ENCODE results near the gene COA8.

Gene COA8

GRCh38 chr14:103549361-103550311 is 13.1 kb upstream of the COA8 start:
- DNase-seq, result peak; percentile 47

- DNase-seq, result no peak
These were observed 12.1 kb upstream of the COA8 start for GRCh38 chr14:103550451-103551337.

- no peak for DNase-seq
These were observed 11.4 kb upstream of the COA8 start for GRCh38 chr14:103551338-103551762.

- DNase-seq, result no peak
These were observed 10.5 kb upstream of the COA8 start for GRCh38 chr14:103552011-103552845.

DNA sequence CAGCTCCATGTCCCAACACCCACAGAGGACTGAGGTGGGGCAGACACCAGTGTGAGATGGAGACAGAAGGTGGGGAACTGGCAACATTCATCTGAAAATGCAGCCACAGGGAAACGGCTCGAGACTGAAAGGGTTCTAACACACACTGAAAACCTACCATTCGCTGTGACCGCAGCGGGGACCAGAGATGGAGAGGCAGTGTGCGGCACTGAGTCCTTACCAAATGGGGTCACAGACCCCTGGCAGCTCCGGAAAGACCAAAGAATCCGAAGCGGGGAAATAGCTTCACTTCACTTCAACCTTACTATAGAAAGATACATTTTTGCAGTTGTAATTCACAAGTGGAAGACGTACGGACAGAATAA is 9.9 kb upstream of the COA8 start:
- DNase-seq, result no peak

DNA sequence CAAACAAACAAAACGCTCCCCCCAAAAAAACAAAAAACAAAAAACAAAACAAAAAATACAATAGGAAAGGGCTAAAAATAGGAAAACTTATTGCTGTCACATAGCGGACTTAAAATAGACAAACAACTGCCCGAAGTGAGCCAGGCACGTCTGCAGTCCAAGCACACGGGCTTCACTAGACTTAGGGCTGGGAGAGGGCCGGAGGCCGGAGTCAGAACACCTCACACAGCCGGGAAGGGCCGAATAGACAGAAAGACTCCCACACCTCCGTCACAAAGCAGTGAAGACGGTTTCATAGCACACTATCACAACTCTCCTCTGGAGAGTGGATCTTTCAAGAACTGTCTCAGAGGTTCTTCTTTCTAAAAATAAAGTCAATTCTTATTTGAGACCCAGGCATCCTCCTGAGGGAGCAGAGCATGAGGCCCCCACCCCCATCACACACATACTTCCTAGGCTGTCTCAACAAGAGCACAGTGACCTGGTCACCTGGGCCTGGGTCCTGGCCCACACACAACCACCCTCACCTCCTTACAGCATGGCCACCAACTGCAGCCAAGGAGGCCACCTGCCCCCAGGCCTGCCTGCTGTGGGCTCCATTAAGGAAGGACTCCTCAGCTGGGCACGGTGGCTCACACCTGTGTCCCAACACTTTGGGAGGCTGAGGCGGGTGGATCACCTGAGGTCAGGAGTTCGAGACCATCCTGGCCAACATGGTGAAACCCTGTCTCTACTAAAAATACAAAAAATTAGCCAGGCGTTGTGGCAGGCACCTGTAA is 7.0 kb upstream of the COA8 start:
- DNase-seq, result no peak

DNA sequence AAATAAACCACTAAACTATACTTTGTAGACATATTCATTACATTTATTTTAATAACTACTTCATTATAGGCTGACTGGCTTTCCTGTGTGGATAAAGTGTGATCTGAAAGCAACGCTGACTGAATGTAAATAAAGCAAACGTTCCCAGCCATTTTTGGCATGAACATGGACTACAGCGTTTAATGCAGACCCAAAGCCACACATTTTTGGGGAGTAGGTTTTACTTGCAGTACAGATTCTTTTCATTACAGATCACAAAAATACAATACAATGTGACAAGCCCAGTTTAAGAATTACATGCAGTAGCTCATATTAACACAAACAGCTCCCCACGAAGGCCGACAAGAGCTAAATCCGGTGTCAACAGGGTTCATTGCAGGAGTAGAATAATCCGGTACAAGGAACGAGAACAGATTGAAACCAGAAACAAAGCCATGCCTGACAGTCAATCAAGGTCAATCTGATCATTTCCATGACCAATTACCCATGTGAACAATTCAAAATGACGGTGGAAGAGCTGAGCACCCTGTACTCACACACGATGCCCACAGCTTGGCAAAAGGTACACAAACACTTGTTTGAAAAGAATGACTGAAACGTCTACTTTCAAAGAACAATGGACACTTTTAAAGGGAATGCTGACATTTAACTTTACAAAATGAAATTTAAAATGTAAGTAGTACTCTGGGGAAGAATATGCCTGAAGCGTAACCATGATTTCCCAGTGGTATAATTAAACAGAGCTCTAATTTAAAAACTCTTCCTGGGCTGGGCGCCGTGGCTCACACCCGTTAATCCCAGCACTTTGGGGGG is 5.6 kb upstream of the COA8 start:
- DNase-seq, result no peak

DNA sequence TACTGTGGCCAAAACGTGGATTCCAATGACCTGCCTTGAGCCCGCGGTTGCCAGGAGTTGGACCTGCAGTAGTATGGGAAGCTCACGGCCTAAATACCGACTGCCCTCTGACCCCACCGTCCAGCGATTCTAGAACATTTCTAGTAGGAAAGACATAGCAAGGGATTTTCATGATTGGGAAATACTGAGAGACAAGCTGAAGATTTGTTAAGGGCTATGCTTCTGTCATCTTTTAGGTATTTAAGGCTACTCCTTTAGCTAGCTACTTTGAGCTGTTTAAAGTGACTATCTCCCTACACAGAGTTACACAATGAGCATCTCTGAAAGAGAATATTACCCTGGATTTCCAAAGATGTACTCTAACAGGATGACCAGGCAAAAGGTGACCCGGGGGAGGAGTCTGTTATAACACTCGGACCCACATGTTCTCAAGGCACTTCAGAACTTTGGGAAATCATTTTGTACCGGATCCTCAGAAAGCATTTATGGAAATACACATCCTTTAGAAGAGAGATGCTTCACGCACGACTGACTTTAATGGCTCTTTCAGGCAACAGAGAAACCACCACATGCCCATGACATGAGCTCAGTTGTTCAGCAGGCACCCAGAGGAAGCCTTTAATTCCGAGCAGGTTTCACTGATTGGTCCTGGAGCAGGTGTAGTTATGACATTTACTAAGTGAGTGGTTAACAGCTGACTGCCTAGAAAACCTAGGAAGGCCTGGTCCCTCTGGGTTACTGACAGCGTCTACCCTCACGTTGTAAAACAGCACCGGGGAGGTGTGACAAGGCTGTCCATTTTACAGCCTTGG is 4.5 kb upstream of the COA8 start:
- no peak for DNase-seq

GRCh38 chr14:103559766-103560165 is 3.0 kb upstream of the COA8 start:
- no peak for DNase-seq

GRCh38 chr14:103560691-103561090 is 2.1 kb upstream of the COA8 start:
- no peak for DNase-seq

GRCh38 chr14:103561381-103562178 is 1.2 kb upstream of the COA8 start:
- DNase-seq, result peak; percentile 41

- no peak for DNase-seq
These were observed 656 bp upstream of the COA8 start for GRCh38 chr14:103562179-103562428.

DNA sequence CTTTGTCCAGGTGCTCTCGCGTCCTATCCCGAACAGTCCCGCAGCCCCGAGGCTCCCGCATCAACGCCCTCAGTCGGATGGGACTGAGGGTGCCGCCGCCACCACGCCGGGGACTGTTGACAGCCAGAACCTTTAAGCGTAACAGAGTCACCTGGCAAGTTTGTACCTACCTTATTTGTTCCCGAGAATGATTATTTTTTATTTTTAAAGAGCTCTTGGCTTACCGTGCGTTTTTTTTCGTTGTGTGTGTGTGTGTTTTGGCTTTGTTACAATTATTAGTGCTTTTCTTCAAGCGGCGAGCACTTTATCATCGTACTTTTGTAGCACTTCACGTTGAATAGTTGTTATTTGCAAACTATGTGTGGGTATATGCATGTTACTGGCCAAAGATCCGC is 463 bp downstream of the COA8 start:
- no peak for DNase-seq

DNA sequence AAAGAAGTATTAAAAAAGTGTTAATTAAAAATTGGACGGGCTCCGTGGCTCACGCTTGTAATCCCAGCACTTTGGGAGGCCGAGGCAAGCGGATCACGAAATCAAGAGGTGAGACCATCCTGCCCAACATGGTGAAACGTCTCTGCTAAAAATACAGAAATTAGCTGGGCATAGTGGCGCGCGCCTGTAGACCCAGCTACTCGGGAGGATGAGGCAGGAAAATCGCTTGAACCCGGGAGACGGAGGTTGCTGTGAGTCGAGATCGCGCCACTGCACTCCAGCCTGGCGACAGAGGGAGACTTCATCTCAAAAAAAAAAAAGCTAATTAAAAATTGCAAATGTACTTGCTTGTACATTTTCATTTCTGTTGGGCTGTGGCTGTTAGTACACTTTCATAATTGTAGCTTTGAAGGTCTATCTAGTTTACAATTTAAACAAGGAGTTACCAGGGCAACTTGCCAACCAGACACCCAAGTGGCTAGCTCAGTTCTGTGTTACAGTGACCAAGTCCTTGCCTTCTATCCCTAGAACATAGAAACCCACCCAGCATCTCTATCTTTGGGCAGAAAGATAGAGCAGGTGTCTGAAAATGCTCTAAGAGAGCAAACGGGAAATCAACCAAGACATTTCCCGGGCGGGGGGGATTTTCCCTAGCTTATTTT is 1.2 kb downstream of the COA8 start:
- DNase-seq, result no peak

DNA sequence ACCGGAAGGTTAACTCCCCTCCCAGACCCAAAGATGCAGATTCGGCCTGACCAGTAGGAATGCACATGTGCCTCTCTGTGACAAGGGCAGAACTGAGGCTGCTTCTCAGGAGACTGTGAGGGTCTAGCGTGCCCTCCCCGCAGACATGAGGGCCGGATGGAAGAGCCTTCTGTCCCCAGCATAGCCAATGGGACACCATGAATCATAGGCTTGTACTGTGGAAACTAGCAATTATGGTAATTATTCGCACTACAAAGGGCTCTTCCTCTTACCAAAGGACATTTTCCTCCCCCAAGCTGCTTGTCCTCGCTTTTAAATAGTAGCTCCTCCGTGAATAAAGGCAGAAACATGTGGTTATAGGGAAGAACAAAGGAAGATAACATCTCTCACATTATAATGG is 6.2 kb downstream of the COA8 start:
- DNase-seq, result no peak

GRCh38 chr14:103569408-103569807 is 6.6 kb downstream of the COA8 start:
- DNase-seq, result no peak

DNA sequence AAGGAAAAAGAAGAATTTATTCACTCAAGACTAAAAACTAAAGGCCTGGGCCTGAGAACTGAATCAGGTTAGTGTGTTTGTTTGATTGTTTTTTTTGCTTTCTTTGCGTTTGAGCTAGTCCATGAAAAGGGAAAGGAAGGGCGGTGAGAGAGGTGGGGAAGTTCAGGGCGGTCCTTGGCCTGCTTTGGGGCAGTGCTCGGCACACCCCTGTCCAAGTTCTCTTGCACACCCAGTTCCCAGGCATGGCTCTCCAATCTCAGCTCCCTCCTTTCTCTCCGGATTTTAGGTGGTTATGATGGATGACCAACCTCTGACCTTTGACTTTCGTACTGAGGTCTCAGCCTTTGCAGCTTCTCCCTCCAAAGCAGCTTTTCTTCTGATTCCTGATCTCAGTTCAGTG is 11.3 kb downstream of the COA8 start:
- DNase-seq, result no peak

DNA sequence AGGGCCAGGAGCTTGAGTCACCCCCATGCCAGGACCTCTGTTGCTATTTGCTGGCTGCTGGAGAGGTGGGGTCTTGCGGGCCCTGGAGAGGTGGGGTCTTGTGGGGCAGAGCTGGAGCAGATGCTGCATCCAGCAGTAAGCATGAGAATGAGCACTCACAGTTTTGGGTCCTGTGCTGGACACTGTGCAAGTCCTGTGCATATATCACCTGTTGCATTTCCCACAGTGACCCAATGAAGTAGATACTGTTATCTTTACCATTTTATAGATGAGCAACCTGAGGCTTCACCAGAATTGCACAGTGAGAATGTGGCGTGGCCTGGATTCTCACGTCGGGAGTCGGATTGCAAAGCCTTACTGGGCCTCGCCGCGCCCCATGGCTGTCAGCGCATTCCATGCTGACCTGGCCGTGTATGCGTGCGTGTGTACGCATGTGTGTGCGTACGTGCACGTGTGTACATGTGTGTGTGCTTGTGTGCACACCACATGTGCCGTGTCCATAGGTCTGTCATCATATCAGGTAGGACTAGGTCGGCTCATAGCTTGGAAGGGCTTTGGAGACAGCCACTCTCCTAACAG is 12.0 kb downstream of the COA8 start:
- no peak for DNase-seq
